ENCODE results near the gene CCDC190.

DNA sequence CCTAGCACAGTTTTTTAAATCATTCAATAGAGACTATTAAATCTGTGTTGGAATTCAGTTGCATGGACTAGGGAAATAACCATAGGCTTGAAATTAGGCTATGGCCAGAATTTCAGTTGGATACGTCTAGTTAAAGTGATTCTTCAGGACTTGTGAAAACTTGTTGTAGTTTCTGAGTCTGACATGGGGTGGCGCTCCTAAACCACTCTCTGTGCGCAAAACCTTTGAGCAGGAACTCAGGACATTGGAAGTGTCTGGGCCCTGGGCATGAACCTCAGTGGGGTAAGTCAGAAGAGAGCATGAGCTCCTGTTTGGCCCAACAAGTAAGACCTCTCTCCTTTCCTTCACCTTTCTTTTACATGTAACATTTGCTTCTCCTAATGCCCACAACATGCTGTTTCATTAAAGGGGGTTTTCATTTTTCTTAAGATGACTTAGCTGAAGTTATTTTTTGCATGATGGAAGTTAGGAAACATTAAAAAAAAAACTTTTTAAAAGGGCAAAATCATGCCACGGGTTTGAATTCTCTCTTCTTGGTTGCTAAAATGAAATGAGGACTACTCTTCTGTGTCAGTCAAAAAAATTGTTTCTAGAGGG is 17.1 kb upstream of the CCDC190 start:
- TF ChIP-seq, protein P1, sequence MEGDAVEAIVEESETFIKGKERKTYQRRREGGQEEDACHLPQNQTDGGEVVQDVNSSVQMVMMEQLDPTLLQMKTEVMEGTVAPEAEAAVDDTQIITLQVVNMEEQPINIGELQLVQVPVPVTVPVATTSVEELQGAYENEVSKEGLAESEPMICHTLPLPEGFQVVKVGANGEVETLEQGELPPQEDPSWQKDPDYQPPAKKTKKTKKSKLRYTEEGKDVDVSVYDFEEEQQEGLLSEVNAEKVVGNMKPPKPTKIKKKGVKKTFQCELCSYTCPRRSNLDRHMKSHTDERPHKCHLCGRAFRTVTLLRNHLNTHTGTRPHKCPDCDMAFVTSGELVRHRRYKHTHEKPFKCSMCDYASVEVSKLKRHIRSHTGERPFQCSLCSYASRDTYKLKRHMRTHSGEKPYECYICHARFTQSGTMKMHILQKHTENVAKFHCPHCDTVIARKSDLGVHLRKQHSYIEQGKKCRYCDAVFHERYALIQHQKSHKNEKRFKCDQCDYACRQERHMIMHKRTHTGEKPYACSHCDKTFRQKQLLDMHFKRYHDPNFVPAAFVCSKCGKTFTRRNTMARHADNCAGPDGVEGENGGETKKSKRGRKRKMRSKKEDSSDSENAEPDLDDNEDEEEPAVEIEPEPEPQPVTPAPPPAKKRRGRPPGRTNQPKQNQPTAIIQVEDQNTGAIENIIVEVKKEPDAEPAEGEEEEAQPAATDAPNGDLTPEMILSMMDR (conservative IDR thresholded peaks at IDR 0.05; ENCODE audit: low read length) = peak; percentile 91
- no peak for TF ChIP-seq EZH2phosphoT487 (IDR thresholded peaks at IDR 0.05; ENCODE audit: borderline replicate concordance)
